Naive B cell (primary cell): Measurements from ENCODE around the gene AJM1. TPM values are rescaled to one million over a fixed set of nuclear protein-coding genes. Genes with fewer than 3 reads are reported as not detected.
"Not testable (repeated sequence)": the region's sequence is repeated elsewhere in the genome, so short reads cannot be mapped to it uniquely, and the experiment has no call there.

Experiments
- ATAC-seq, 2 donors: fragments of 150-1000 bp; cut with Tn5 transposase; 2 replicates each; pipeline ENCODE4 v1.10.0; 2021; ENCODE audit warnings: low read depth in 2 of 2, mild to moderate bottlenecking in 2 of 2, moderate library complexity in 2 of 2
- DNase-seq: peaks from one replicate; pipeline ENCODE4 v3.0.0; 2022
- H3K27ac Mint-ChIP-seq, 6 donors: one replicate each; pipeline ENCODE4 v1.8.0; 2020 to 2022; ENCODE audit warnings: mild to moderate bottlenecking in 6 of 6, mixed read lengths in 6 of 6, moderate library complexity in 5 of 6, inconsistent platforms in 2 of 6
- H3K27me3 Mint-ChIP-seq, 3 donors: one replicate each; pipeline ENCODE4 v1.8.0; 2021 to 2022; ENCODE audit warnings: mixed read lengths in 3 of 3, mild to moderate bottlenecking in 1 of 3
- H3K36me3 Mint-ChIP-seq, 2 donors: one replicate each; pipeline ENCODE4 v1.8.0; 2020 to 2022; ENCODE audit warnings: mixed read lengths in 2 of 2, inconsistent platforms in 1 of 2, mild to moderate bottlenecking in 1 of 2
- H3K4me1 Mint-ChIP-seq, 3 donors: one replicate each; pipeline ENCODE4 v1.8.0; 2020 to 2022; ENCODE audit warnings: mixed read lengths in 3 of 3, inconsistent platforms in 1 of 3, mild to moderate bottlenecking in 1 of 3, moderate library complexity in 1 of 3
- H3K4me3 Mint-ChIP-seq, 8 donors: one replicate each; pipeline ENCODE4 v1.8.0; 2020 to 2022; ENCODE audit warnings: mild to moderate bottlenecking in 8 of 8, mixed read lengths in 8 of 8, moderate library complexity in 8 of 8, inconsistent platforms in 2 of 8
- H3K9me3 Mint-ChIP-seq, 7 donors: one replicate each; pipeline ENCODE4 v1.8.0; 2020 to 2022; ENCODE audit warnings: mixed read lengths in 7 of 7, mild to moderate bottlenecking in 5 of 7, inconsistent platforms in 2 of 7, moderate library complexity in 1 of 7
- polyA plus RNA-seq, 6 donors: library from polyadenylated mRNA; unstranded; fragments of 300-500 nt; fragmentation: Illumina TruSeq; gene quantifications; one replicate each; pipeline ENCODE4 v1.2.3, GENCODE V29; 2021; ENCODE audit warnings: low read depth in 6 of 6

AJM1 gene
- polyA plus RNA-seq, 6 donors from 2014 or later = 0.08 TPM; not detected in 5

- no peak for ATAC-seq
- Mint-ChIP-seq H3K9me3 (no peaks in the 10 kb centered on the region), H3K27me3 (no peaks in the 10 kb centered on the region), H3K4me3 (no peak overlapping the region), H3K4me1 (peaks cover 0 to 5% (median 0%) of the 10 kb centered on the region in 3 donors), H3K27ac (no peak overlapping the region), H3K36me3 (no peaks in the 10 kb centered on the region)
- DNase-seq = no peak
Observed at GRCh38 chr9:136829981-136830885, 12.0 kb upstream of the AJM1 start.

- Mint-ChIP-seq H3K36me3 (no peaks in the 10 kb centered on the region), H3K27me3 (no peaks in the 10 kb centered on the region), H3K9me3 (no peaks in the 10 kb centered on the region), H3K27ac (peak overlapping the region in 1 of 6 donors; percentile 47), H3K4me1 (peaks cover 0 to 5% (median 0%) of the 10 kb centered on the region in 3 donors), H3K4me3 (no peak overlapping the region)
- ATAC-seq (no peak), DNase-seq (no peak)
Observed at GRCh38 chr9:136831002-136831719, 11.1 kb upstream of the AJM1 start.

- no peak for ATAC-seq
- Mint-ChIP-seq H3K27ac (no peak overlapping the region), H3K36me3 (no peaks in the 10 kb centered on the region), H3K4me3 (no peak overlapping the region), H3K4me1 (peaks cover 0 to 5% (median 0%) of the 10 kb centered on the region in 3 donors), H3K27me3 (no peaks in the 10 kb centered on the region), H3K9me3 (no peaks in the 10 kb centered on the region)
- no peak for DNase-seq
Observed at GRCh38 chr9:136831720-136832104, 10.6 kb upstream of the AJM1 start.

- no peak for ATAC-seq
- DNase-seq = no peak
- Mint-ChIP-seq H3K27ac (peak overlapping the region in 1 of 6 donors; percentile 24), H3K4me3 (no peak overlapping the region), H3K9me3 (no peaks in the 10 kb centered on the region), H3K27me3 (no peaks in the 10 kb centered on the region), H3K36me3 (no peaks in the 10 kb centered on the region), H3K4me1 (peaks cover 0 to 5% (median 0%) of the 10 kb centered on the region in 3 donors)
Observed at GRCh38 chr9:136832581-136832980, 9.7 kb upstream of the AJM1 start.

GRCh38 chr9:136833381-136834048 lies 8.8 kb upstream of the AJM1 start:
- not testable (repeated sequence) for H3K27me3 Mint-ChIP-seq, H3K27ac Mint-ChIP-seq, H3K9me3 Mint-ChIP-seq, H3K4me3 Mint-ChIP-seq, H3K4me1 Mint-ChIP-seq, DNase-seq, ATAC-seq, H3K36me3 Mint-ChIP-seq

GRCh38 chr9:136835162-136835931 lies 6.9 kb upstream of the AJM1 start:
- peaks cover 0 to 6% (median 5%) of the 10 kb centered on the region in 3 donors for H3K4me1 Mint-ChIP-seq
- no peak overlapping the region for H3K27ac Mint-ChIP-seq
- no peak overlapping the region for H3K4me3 Mint-ChIP-seq
- no peaks in the 10 kb centered on the region for H3K9me3 Mint-ChIP-seq
- DNase-seq (no peak), ATAC-seq (no peak)
- H3K27me3 Mint-ChIP-seq = no peaks in the 10 kb centered on the region
- H3K36me3 Mint-ChIP-seq = peaks cover 0 to 8% of the 10 kb centered on the region in 2 donors

- H3K27ac Mint-ChIP-seq = no peak overlapping the region
- H3K27me3 Mint-ChIP-seq = no peaks in the 10 kb centered on the region
- ATAC-seq (no peak), DNase-seq (no peak)
- peaks cover 0 to 8% of the 10 kb centered on the region in 2 donors for H3K36me3 Mint-ChIP-seq
- H3K4me3 Mint-ChIP-seq = no peak overlapping the region
- no peaks in the 10 kb centered on the region for H3K9me3 Mint-ChIP-seq
- peaks cover 0 to 6% (median 5%) of the 10 kb centered on the region in 3 donors for H3K4me1 Mint-ChIP-seq
Observed at GRCh38 chr9:136835932-136836904, 6.1 kb upstream of the AJM1 start.

- Mint-ChIP-seq H3K9me3 (no peaks in the 10 kb centered on the region), H3K27me3 (peaks cover 0 to 2% (median 0%) of the 10 kb centered on the region in 3 donors), H3K4me3 (no peak overlapping the region), H3K4me1 (peaks cover 3 to 10% (median 7%) of the 10 kb centered on the region in 3 donors), H3K27ac (no peak overlapping the region), H3K36me3 (peaks cover 0 to 8% of the 10 kb centered on the region in 2 donors)
- ATAC-seq (no peak), DNase-seq (no peak)
Observed at GRCh38 chr9:136837146-136837855, 5.0 kb upstream of the AJM1 start.

- not testable (repeated sequence) for DNase-seq, H3K27ac Mint-ChIP-seq, H3K9me3 Mint-ChIP-seq, H3K27me3 Mint-ChIP-seq, ATAC-seq, H3K36me3 Mint-ChIP-seq, H3K4me3 Mint-ChIP-seq
- peaks cover 5 to 14% (median 9%) of the 10 kb centered on the region in 3 donors for H3K4me1 Mint-ChIP-seq
Observed at GRCh38 chr9:136837856-136838277, 4.4 kb upstream of the AJM1 start.

- H3K27me3 Mint-ChIP-seq = peaks cover 0 to 5% (median 0%) of the 10 kb centered on the region in 3 donors
- H3K27ac Mint-ChIP-seq = peak overlapping the region in 1 of 6 donors; percentile 47
- peak overlapping the region in 1 of 8 donors; percentile 74 for H3K4me3 Mint-ChIP-seq
Observed at GRCh38 chr9:136838314-136839228, 3.7 kb upstream of the AJM1 start.

More at GRCh38 chr9:136838314-136839228, 3.7 kb upstream of the AJM1 start:
- no peaks in the 10 kb centered on the region for H3K9me3 Mint-ChIP-seq
- peaks cover 0 to 8% of the 10 kb centered on the region in 2 donors for H3K36me3 Mint-ChIP-seq
- ATAC-seq (no peak), DNase-seq (no peak)
- peaks cover 7 to 17% (median 9%) of the 10 kb centered on the region in 3 donors for H3K4me1 Mint-ChIP-seq
